C4-2B (cell line): ENCODE results near the gene MSMP.

ENCODE experiments used
- CTCF ChIP-seq: fragments of 450-650 bp; conservative IDR thresholded peaks from 2 replicates; pipeline ENCODE4 v1.5.1; 2017; ENCODE audit warnings: mild to moderate bottlenecking
- ZFX ChIP-seq: fragments of 450-650 bp; IDR thresholded peaks from 2 replicates; pipeline ENCODE4 v1.6.1; 2017

DNA sequence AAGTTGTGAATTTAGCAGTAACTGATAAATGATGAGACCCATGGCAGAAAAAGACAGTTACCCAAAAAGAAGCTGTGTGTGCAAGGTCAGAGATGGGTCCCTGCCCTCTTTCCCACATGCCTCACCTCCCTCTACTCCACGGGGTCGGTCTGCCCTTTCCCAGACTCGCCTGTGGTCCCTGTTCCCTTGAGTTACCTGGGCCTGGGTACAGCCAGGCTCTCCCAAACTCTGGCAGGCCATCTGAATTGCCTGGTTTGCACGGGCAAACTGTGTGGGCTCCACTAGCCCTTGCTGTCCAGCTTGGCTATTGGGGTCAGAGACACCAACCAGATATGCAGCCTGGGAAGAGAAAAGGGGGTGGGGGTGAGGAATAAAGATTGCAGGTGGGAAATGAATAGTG is 45.9 kb downstream of the MSMP start:
- TF ChIP-seq CTCF (no peak), ZFX (no peak)
